Body of pancreas (tissue), 4 donors: Measurements from ENCODE around the gene PEA15. TPM values are rescaled to one million over a fixed set of nuclear protein-coding genes. Genes with fewer than 3 reads are reported as not detected.

Source experiments
- ATAC-seq: fragments of 150-250 bp; one replicate; pipeline ENCODE4 v1.9.1; 2016
- DNase-seq, 4 donors: peaks; one replicate each; pipeline ENCODE4 v3.0.0-alpha.2; 2019
- H3K27ac ChIP-seq, 4 donors: fragments of 200-600 bp; sonication (generic); 1 replicate in 3 of 4; 2 replicates in 1 of 4; pipeline versions ENCODE4 v1.5.1 to v1.6.1; 2016 to 2019; ENCODE audit warnings: mild to moderate bottlenecking in 1 of 4, mixed read lengths in 1 of 4, moderate library complexity in 1 of 4
- H3K27me3 ChIP-seq, 2 donors: fragments of 200-600 bp; sonication (generic); one replicate each; pipeline ENCODE4 v1.6.0; 2016; ENCODE audit warnings: mild to moderate bottlenecking in 1 of 2
- H3K36me3 ChIP-seq, 2 donors: fragments of 200-600 bp; sonication (generic); replicated peaks in 1 of 2; 2 replicates each; pipeline ENCODE4 v1.5.1; 2016; ENCODE audit warnings: low read depth in 2 of 2; ENCODE audit not compliant: insufficient read depth in 1 of 2
- H3K4me1 ChIP-seq: fragments of 200-600 bp; sonication (generic); one replicate; pipeline ENCODE4 v1.6.0; 2016
- H3K4me3 ChIP-seq, 2 donors: fragments of 200-600 bp; sonication (generic); 1 replicate in 1 of 2; 2 replicates in 1 of 2; pipeline ENCODE4 v1.5.1; 2016 to 2019
- H3K9me3 ChIP-seq, 3 donors: fragments of 200-600 bp; sonication (generic); 1 replicate in 2 of 3; 2 replicates in 1 of 3; pipeline ENCODE4 v1.5.1; 2016
- CTCF ChIP-seq, 7 experiments: fragments of 450-650 bp in 4 of 7; fragments of 200-600 bp in 3 of 7; sonication (generic) in 3 of 7; IDR thresholded peaks; one replicate each; pipeline ENCODE4 v1.5.1; 2016 to 2019; ENCODE audit warnings: antibody characterized with exemption in 7 of 7
- POLR2A ChIP-seq, 3 donors: fragments of 450-650 bp; IDR thresholded peaks; one replicate each; pipeline ENCODE4 v1.6.1; 2016; ENCODE audit warnings: antibody characterized with exemption in 3 of 3, mild to moderate bottlenecking in 2 of 3
- WGBS, 2 donors: methylation state at CpG; one replicate each; pipeline ENCODE4 v1.1.5; 2017; 5-methylcytosine and 5-hydroxymethylcytosine counted together
- intact Hi-C: fragments of 100-400 bp; cut with DNase I; formaldehyde crosslinking; loops from one replicate; pipeline ENCODE4 v1.15.1; 2023
- total RNA-seq, 2 donors: library from RNA; depleted of rRNA; stranded (reverse); fragments of >200 nt; gene quantifications; one replicate each; pipeline ENCODE4 v1.1.0, GENCODE V29; 2016

Gene PEA15
- total RNA-seq, 2 donors from 2014 or later = 21.4 to 23.9 TPM

- no peak for ATAC-seq
- H3K36me3 ChIP-seq = peaks cover 3 to 55% of the 10 kb centered on the region in 2 donors
- H3K27ac ChIP-seq = no peak overlapping the region
Observed at GRCh38 chr1:160221089-160221488, 15.9 kb downstream of the PEA15 start.

GRCh38 chr1:160222546-160222945, 17.4 kb downstream of the PEA15 start:
- H3K27ac ChIP-seq = no peak overlapping the region
- no peak overlapping the region for H3K4me3 ChIP-seq
- no peaks in the 10 kb centered on the region for H3K27me3 ChIP-seq
- no peaks in the 10 kb centered on the region for H3K9me3 ChIP-seq
- ATAC-seq (no peak), DNase-seq (no peak)
- H3K36me3 ChIP-seq = peaks cover 3 to 47% of the 10 kb centered on the region in 2 donors
- no peak for TF ChIP-seq POLR2A (IDR thresholded peaks at IDR 0.05)
- TF ChIP-seq CTCF (IDR thresholded peaks at IDR 0.05) = no peak
- intact Hi-C loops = no loop called here
- WGBS, 2 donors = 85 to 89% methylated on average over 3 of the region's 3 CpGs
- peaks cover 10% of the 10 kb centered on the region for H3K4me1 ChIP-seq

More at GRCh38 chr1:160221089-160221488, 15.9 kb downstream of the PEA15 start:
- Histone ChIP-seq H3K27me3 (no peaks in the 10 kb centered on the region), H3K4me1 (peaks cover 10% of the 10 kb centered on the region), H3K4me3 (no peak overlapping the region), H3K9me3 (no peaks in the 10 kb centered on the region)
- intact Hi-C loops = no loop called here
- DNase-seq = no peak
- TF ChIP-seq POLR2A (IDR thresholded peaks at IDR 0.05) (no peak), CTCF (IDR thresholded peaks at IDR 0.05) (no peak)

DNA sequence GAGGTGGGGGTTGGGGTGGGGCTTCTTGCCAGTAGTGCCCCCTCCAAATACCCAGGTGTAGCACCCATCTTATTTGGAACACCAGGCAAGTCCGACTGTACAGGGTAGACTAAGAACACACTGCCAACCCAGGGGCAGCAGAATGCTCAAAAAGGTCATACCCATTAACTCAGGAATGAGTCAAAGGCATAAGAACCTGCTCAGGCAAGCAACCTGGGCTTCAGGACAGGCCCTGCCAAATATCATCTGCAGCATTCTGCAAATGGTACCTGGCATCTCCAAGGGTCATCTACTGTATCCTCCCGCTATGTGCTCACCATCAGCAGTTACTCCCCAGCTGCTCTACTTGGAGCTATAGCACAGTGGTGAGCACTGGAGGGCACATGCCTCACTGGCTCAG, 19.4 kb downstream of the PEA15 start:
- Histone ChIP-seq H3K4me3 (no peak overlapping the region), H3K4me1 (no peaks in the 10 kb centered on the region), H3K27me3 (no peaks in the 10 kb centered on the region), H3K27ac (no peak overlapping the region), H3K36me3 (peaks cover 3 to 54% of the 10 kb centered on the region in 2 donors), H3K9me3 (no peaks in the 10 kb centered on the region)
- WGBS, 2 donors = 79 to 83% methylated on average over 2 of the region's 2 CpGs
- intact Hi-C loops = no loop called here
- DNase-seq (no peak), ATAC-seq (no peak)
- no peak for TF ChIP-seq CTCF (IDR thresholded peaks at IDR 0.05)
- no peak for TF ChIP-seq POLR2A (IDR thresholded peaks at IDR 0.05)

GRCh38 chr1:160225345-160225744, 20.2 kb downstream of the PEA15 start:
- intact Hi-C loops = no loop called here

More at GRCh38 chr1:160225345-160225744, 20.2 kb downstream of the PEA15 start:
- peaks cover 4 to 57% of the 10 kb centered on the region in 2 donors for H3K36me3 ChIP-seq
- no peak for ATAC-seq
- WGBS, 2 donors = 66 to 75% methylated on average over 2 of the region's 2 CpGs
- no peaks in the 10 kb centered on the region for H3K9me3 ChIP-seq
- no peak overlapping the region for H3K4me3 ChIP-seq
- H3K4me1 ChIP-seq = no peaks in the 10 kb centered on the region
- H3K27ac ChIP-seq = no peak overlapping the region
- no peaks in the 10 kb centered on the region for H3K27me3 ChIP-seq
- TF ChIP-seq CTCF (IDR thresholded peaks at IDR 0.05) (no peak), POLR2A (IDR thresholded peaks at IDR 0.05) (no peak)
- no peak for DNase-seq
